MM.1S (cell line): ENCODE results near the gene SS18.

Experiments used
- EZH2 ChIP-seq: fragments of 300-600 bp; sonication (generic); optimal IDR thresholded peaks from 2 replicates; pipeline ENCODE3; 2017; ENCODE audit warnings: low read depth, mild to moderate bottlenecking, antibody characterized with exemption, low read length, mixed read lengths
- EZH2phosphoT487 ChIP-seq: fragments of 300-600 bp; sonication (generic); IDR thresholded peaks from 2 replicates; pipeline ENCODE4 v1.6.1; 2018; ENCODE audit warnings: antibody characterized with exemption, low read length
- TF ChIP-seq, protein P1 (sequence below): fragments of 300-600 bp; sonication (generic); IDR thresholded peaks from 2 replicates; pipeline ENCODE4 v1.5.1; 2016; ENCODE audit warnings: antibody characterized with exemption, low read length, mixed read lengths

DNA sequence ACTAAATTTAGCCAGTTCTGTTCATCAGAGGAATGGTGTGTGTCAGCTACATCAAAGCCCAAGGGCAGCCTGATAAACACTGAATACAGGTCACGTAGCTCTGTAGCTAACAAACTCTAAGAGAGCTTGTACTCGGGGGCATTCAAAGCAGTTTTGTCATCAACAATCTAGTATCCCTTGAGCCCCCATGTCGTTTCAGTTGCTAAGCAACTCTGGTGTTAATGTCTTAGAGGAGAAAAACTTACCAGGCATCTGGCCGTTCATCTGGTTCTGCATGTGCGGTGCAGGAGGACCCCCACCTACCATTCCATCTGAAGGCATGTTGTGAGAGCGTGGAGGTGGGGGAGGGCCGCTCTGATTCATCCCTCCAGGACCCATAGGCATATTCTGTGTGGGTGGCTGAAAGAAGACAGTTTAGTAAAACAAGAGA is 33.1 kb downstream of the SS18 start:
- TF ChIP-seq, protein P1, sequence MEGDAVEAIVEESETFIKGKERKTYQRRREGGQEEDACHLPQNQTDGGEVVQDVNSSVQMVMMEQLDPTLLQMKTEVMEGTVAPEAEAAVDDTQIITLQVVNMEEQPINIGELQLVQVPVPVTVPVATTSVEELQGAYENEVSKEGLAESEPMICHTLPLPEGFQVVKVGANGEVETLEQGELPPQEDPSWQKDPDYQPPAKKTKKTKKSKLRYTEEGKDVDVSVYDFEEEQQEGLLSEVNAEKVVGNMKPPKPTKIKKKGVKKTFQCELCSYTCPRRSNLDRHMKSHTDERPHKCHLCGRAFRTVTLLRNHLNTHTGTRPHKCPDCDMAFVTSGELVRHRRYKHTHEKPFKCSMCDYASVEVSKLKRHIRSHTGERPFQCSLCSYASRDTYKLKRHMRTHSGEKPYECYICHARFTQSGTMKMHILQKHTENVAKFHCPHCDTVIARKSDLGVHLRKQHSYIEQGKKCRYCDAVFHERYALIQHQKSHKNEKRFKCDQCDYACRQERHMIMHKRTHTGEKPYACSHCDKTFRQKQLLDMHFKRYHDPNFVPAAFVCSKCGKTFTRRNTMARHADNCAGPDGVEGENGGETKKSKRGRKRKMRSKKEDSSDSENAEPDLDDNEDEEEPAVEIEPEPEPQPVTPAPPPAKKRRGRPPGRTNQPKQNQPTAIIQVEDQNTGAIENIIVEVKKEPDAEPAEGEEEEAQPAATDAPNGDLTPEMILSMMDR: no peak
- TF ChIP-seq EZH2phosphoT487 (no peak), EZH2 (no peak)
